Measurements from ENCODE around the gene TTC23.

TTC23 gene

GRCh38 chr15:99096173-99096893 is 153.0 kb downstream of the TTC23 start:
- Histone ChIP-seq H3K4me1 (no peaks in the 10 kb centered on the region; the same call in 1 of the 2 replicates), H3K4me3 (no peak overlapping the region), H3K27me3 (ENCODE audit: low read depth) (no peaks in the 10 kb centered on the region), H3K36me3 (replicated peaks) (no peaks in the 10 kb centered on the region), H3K9me3 (no peaks in the 10 kb centered on the region)
- in situ Hi-C loops (cut with MboI; ENCODE audit: low sequenced_read_pairs): loop anchor here (5.0 kb wide), 1 partner anchor 116 kb away; no protein-coding TSS in a partner anchor
- no peak for DNase-seq (ENCODE audit: low spot score in 2 of 2)

- no peaks in the 10 kb centered on the region; the same call in 1 of the 2 replicates for H3K4me1 ChIP-seq
- no peaks in the 10 kb centered on the region for H3K9me3 ChIP-seq
- in situ Hi-C loops (cut with MboI; ENCODE audit: low sequenced_read_pairs): loop anchor here (5.0 kb wide), 1 partner anchor 117 kb away; no protein-coding TSS in a partner anchor
- no peak overlapping the region for H3K4me3 ChIP-seq
- H3K27me3 ChIP-seq (ENCODE audit: low read depth): no peaks in the 10 kb centered on the region
- H3K36me3 ChIP-seq (replicated peaks): no peaks in the 10 kb centered on the region
- DNase-seq (ENCODE audit: low spot score in 2 of 2): no peak
Observed at GRCh38 chr15:99095626-99096025, 153.8 kb downstream of the TTC23 start.

GRCh38 chr15:99092554-99093172 is 156.7 kb downstream of the TTC23 start:
- Histone ChIP-seq H3K36me3 (replicated peaks) (no peaks in the 10 kb centered on the region), H3K9me3 (no peaks in the 10 kb centered on the region), H3K4me3 (no peak overlapping the region), H3K27me3 (ENCODE audit: low read depth) (no peaks in the 10 kb centered on the region), H3K4me1 (no peaks in the 10 kb centered on the region)
- in situ Hi-C loops (cut with MboI; ENCODE audit: low sequenced_read_pairs): no loop called here
- no peak for DNase-seq (ENCODE audit: low spot score in 2 of 2)

GRCh38 chr15:99090938-99091337 is 158.4 kb downstream of the TTC23 start:
- no peaks in the 10 kb centered on the region for H3K27me3 ChIP-seq (ENCODE audit: low read depth)
- no peak overlapping the region for H3K4me3 ChIP-seq
- no peaks in the 10 kb centered on the region for H3K4me1 ChIP-seq
- in situ Hi-C loops (cut with MboI; ENCODE audit: low sequenced_read_pairs): no loop called here
- no peaks in the 10 kb centered on the region for H3K36me3 ChIP-seq (replicated peaks)
- H3K9me3 ChIP-seq: no peaks in the 10 kb centered on the region
- no peak for DNase-seq (ENCODE audit: low spot score in 2 of 2)

- peak in 1 of 2 experiments; percentile 28 for DNase-seq (ENCODE audit: low spot score in 2 of 2)
Observed at GRCh38 chr15:99090011-99090699, 159.2 kb downstream of the TTC23 start.

GRCh38 chr15:99087405-99087943 is 161.9 kb downstream of the TTC23 start:
- DNase-seq (ENCODE audit: low spot score in 2 of 2): no peak
- no peaks in the 10 kb centered on the region; the same call in 1 of the 2 replicates for H3K9me3 ChIP-seq
- H3K4me3 ChIP-seq: no peak overlapping the region
- H3K4me1 ChIP-seq: no peaks in the 10 kb centered on the region
- no peaks in the 10 kb centered on the region for H3K27me3 ChIP-seq (ENCODE audit: low read depth)
- H3K36me3 ChIP-seq (replicated peaks): no peaks in the 10 kb centered on the region
- in situ Hi-C loops (cut with MboI; ENCODE audit: low sequenced_read_pairs): no loop called here

More at GRCh38 chr15:99090011-99090699, 159.2 kb downstream of the TTC23 start:
- Histone ChIP-seq H3K4me3 (no peak overlapping the region), H3K36me3 (replicated peaks) (no peaks in the 10 kb centered on the region), H3K27me3 (ENCODE audit: low read depth) (no peaks in the 10 kb centered on the region), H3K4me1 (no peaks in the 10 kb centered on the region), H3K9me3 (no peaks in the 10 kb centered on the region)
- in situ Hi-C loops (cut with MboI; ENCODE audit: low sequenced_read_pairs): no loop called here

GRCh38 chr15:99086327-99086667 is 163.1 kb downstream of the TTC23 start:
- in situ Hi-C loops (cut with MboI; ENCODE audit: low sequenced_read_pairs): no loop called here
- no peak for DNase-seq (ENCODE audit: low spot score in 2 of 2)
- H3K36me3 ChIP-seq (replicated peaks): no peaks in the 10 kb centered on the region

More at GRCh38 chr15:99086327-99086667, 163.1 kb downstream of the TTC23 start:
- H3K9me3 ChIP-seq: no peaks in the 10 kb centered on the region; the same call in 1 of the 2 replicates
- no peak overlapping the region for H3K4me3 ChIP-seq
- H3K4me1 ChIP-seq: no peaks in the 10 kb centered on the region
- H3K27me3 ChIP-seq (ENCODE audit: low read depth): no peaks in the 10 kb centered on the region

All from HAP-1 (cell line).